ENCODE results near the gene TNFRSF14. TPM values are rescaled to one million over a fixed set of nuclear protein-coding genes. Genes with fewer than 3 reads are reported as not detected.
A peak's percentile ranks its signal among the peaks of the same experiment; 100 is the strongest.

Gene TNFRSF14
- 0.61 TPM in 2 replicates for total RNA-seq
- long read RNA-seq, result 0 reads

DNA sequence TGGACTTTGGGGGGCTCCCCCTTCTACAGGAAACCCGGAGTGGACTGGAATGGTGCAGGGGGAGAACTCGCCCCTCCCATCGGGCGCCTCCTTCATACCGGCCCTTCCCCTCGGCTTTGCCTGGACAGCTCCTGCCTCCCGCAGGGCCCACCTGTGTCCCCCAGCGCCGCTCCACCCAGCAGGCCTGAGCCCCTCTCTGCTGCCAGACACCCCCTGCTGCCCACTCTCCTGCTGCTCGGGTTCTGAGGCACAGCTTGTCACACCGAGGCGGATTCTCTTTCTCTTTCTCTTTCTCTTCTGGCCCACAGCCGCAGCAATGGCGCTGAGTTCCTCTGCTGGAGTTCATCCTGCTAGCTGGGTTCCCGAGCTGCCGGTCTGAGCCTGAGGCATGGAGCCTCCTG lies at the start of gene TNFRSF14:
Gene TNFRSF14, plus strand, starts transcription at position 95 of the 401 bp plus-strand sequence. Its CDS starts 294 bp downstream, at position 389.
- H3K36me3 Mint-ChIP-seq (ENCODE audit: low read depth), result no peaks in the 10 kb centered on the region
- no peak within 1 kb of the TSS for H3K4me3 Mint-ChIP-seq
- no peaks in the 10 kb centered on the region for H3K9me3 Mint-ChIP-seq
- TF ChIP-seq, protein P1, sequence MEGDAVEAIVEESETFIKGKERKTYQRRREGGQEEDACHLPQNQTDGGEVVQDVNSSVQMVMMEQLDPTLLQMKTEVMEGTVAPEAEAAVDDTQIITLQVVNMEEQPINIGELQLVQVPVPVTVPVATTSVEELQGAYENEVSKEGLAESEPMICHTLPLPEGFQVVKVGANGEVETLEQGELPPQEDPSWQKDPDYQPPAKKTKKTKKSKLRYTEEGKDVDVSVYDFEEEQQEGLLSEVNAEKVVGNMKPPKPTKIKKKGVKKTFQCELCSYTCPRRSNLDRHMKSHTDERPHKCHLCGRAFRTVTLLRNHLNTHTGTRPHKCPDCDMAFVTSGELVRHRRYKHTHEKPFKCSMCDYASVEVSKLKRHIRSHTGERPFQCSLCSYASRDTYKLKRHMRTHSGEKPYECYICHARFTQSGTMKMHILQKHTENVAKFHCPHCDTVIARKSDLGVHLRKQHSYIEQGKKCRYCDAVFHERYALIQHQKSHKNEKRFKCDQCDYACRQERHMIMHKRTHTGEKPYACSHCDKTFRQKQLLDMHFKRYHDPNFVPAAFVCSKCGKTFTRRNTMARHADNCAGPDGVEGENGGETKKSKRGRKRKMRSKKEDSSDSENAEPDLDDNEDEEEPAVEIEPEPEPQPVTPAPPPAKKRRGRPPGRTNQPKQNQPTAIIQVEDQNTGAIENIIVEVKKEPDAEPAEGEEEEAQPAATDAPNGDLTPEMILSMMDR (conservative IDR thresholded peaks at IDR 0.05), result no peak
- H3K27me3 Mint-ChIP-seq (ENCODE audit: low read depth), result no peaks in the 10 kb centered on the region
- peaks cover 4% of the 10 kb centered on the region for H3K4me1 Mint-ChIP-seq
- H3K27ac Mint-ChIP-seq (ENCODE audit: unreplicated experiment), result peak within 1 kb of the TSS; percentile 86
- DNase-seq (ENCODE audit: low read depth, low spot score), result no peak

DNA sequence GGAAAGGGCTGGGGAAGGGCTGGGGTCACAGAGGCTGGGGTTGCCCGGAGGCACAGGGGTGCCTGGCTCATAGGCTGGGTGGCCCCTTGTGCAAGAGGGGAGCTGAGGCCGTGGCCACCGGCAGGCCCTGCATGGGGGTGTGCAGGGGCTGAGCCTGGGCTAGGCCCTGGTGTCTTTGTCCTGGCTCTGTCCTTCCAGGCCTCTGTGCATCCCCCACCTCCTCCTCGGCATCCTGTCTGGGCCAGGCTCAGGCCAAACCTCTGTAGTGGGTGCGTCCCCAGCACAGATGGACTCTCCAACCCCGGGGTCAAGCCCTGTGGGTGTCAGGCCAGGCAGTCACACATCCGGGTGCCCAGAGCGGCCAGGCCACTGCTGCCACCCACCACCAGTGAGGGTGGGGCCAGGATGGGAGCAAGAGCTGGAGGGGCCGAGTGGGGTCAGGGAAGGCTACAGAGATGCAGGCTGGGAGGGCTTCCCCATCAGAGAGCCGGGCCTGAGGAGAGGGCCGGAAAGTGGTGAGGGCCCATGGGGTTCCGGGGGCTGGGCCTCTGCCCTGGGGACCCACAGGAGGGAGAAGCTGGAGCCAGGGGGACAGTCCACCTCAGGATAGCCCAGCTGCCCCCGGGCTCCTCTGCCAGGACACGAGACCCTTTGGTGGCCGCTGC lies 49.1 kb upstream of the TNFRSF14 start:
- TF ChIP-seq, protein P1 (conservative IDR thresholded peaks at IDR 0.05), result no peak
- Mint-ChIP-seq H3K4me3 (peak overlapping the region; percentile 34), H3K9me3 (no peaks in the 10 kb centered on the region), H3K4me1 (no peaks in the 10 kb centered on the region), H3K36me3 (ENCODE audit: low read depth) (peaks cover 2% of the 10 kb centered on the region), H3K27me3 (ENCODE audit: low read depth) (no peaks in the 10 kb centered on the region), H3K27ac (ENCODE audit: unreplicated experiment) (no peak overlapping the region)
- DNase-seq (ENCODE audit: low read depth, low spot score), result no peak

DNA sequence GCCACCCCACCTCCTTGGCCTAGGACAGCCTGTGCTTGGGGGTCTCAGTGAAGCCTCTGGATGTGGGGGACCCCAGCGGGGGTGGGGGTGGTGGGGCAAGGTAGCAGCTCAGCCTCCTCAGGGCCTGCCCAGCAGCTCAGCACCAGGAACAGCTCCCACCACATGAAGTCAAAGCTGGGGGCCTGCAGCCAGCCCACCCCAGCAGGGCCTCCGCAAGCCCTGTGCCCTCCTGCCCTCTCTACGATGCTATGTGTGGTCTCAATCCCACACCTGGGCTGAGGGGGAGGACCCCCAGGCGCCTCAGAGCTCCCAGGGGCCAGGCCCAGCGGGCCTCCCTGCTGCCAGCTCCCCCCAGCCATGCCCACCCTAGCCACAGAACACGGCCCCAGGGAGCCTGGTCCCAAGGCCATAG lies 48.4 kb upstream of the TNFRSF14 start:
- H3K9me3 Mint-ChIP-seq, result no peaks in the 10 kb centered on the region
- peaks cover 2% of the 10 kb centered on the region for H3K36me3 Mint-ChIP-seq (ENCODE audit: low read depth)
- H3K4me1 Mint-ChIP-seq, result no peaks in the 10 kb centered on the region
- TF ChIP-seq, protein P1 (conservative IDR thresholded peaks at IDR 0.05), result no peak
- no peaks in the 10 kb centered on the region for H3K27me3 Mint-ChIP-seq (ENCODE audit: low read depth)
- DNase-seq (ENCODE audit: low read depth, low spot score), result no peak
- H3K4me3 Mint-ChIP-seq, result no peak overlapping the region
- no peak overlapping the region for H3K27ac Mint-ChIP-seq (ENCODE audit: unreplicated experiment)

DNA sequence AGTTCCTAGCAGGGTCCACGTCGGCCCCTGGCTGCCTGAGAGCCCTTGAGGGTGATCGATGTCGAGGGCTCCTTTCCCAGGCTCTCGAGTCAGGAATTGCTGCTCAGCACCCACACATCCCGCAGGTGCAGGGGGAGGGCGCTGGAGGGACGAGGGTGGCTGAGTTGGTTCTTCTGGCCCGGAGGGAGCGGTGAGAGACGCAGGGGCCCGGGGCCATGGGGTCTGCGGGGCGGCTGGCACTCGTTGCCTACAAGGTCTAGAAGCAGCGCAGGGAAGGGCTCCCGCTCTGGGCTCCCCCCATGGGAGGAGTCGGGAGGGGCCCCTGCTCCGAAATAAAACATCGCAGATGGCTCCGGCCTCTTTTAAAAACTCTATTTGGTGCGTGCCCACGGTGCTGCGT lies 48.0 kb upstream of the TNFRSF14 start:
- Mint-ChIP-seq H3K27me3 (ENCODE audit: low read depth) (no peaks in the 10 kb centered on the region), H3K9me3 (no peaks in the 10 kb centered on the region), H3K4me1 (no peaks in the 10 kb centered on the region), H3K27ac (ENCODE audit: unreplicated experiment) (no peak overlapping the region), H3K36me3 (ENCODE audit: low read depth) (peaks cover 2% of the 10 kb centered on the region), H3K4me3 (peak overlapping the region; percentile 54)
- no peak for DNase-seq (ENCODE audit: low read depth, low spot score)
- TF ChIP-seq, protein P1 (conservative IDR thresholded peaks at IDR 0.05), result no peak

DNA sequence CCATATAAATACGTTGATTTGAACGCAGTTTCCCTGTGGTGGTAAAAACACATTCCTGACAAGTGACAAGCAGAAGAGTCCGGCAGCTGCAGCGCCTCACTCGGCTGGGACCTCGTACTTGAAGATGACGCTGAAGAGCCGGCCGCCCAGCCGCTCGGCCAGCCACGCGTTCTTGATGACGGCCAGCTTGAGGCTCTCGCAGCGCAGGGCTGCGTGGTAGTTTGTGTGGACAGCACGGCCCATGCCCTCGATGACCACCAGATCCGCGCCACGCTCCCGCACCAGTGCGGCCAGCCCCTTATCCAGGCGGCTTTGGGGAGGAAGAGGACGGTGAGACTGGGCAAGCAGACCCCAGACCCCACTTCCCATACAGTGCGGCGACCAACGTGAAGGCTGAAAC lies 47.4 kb upstream of the TNFRSF14 start:
- peaks cover 2% of the 10 kb centered on the region for H3K36me3 Mint-ChIP-seq (ENCODE audit: low read depth)
- no peaks in the 10 kb centered on the region for H3K27me3 Mint-ChIP-seq (ENCODE audit: low read depth)

More for the DNA sequence above, 47.4 kb upstream of the TNFRSF14 start:
- no peak overlapping the region for H3K4me3 Mint-ChIP-seq
- TF ChIP-seq, protein P1 (conservative IDR thresholded peaks at IDR 0.05), result no peak
- no peaks in the 10 kb centered on the region for H3K9me3 Mint-ChIP-seq
- no peaks in the 10 kb centered on the region for H3K4me1 Mint-ChIP-seq
- DNase-seq (ENCODE audit: low read depth, low spot score), result no peak
- H3K27ac Mint-ChIP-seq (ENCODE audit: unreplicated experiment), result no peak overlapping the region
